Raji (cell line): ENCODE data around the gene DHFR2.

Experiments used
- POLR2A ChIP-seq: IDR thresholded peaks from 2 replicates; pipeline ENCODE4 v1.6.1; 2011; ENCODE audit warnings: low read depth, low read length, control low read depth; ENCODE audit not compliant: insufficient read depth

Gene DHFR2

DNA sequence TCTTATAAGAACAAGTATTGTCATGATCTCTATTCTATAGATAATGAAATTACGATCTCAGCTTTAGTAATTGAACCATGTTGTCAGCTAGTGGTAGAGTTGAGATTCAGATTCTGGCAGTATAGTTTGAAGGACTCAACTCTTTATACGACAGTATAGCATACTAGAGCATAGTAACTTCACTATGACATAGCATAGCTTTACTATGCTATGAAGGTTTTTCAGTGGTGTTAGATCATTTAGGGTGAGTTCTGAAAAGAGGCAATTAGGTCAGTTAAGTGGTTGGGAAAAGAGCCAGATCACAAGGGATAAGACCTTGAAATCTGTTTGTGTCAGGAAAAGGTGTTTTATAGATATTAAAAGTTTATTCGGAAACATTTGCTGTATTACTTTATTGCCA lies 42.4 kb downstream of the DHFR2 start:
- TF ChIP-seq POLR2A = no peak

DNA sequence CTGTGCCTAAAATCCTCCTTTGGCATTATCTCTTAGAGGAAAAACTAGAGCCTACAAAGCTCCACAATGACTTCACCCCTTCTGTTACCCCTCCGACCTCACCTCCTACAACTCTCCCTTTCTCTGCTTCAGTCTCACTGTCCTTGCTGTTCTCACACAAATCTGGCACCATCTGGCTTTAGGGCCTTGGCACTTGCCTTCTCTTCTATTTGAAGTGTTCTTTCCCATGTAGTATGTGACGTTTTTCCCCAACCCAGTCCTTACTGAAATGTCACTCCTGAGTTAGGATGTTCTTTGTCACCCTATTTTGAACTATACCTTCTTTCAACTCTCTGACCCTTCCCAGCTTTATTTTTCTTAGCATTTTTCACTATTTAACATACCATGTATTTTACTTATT lies 43.1 kb downstream of the DHFR2 start:
- no peak for TF ChIP-seq POLR2A

DNA sequence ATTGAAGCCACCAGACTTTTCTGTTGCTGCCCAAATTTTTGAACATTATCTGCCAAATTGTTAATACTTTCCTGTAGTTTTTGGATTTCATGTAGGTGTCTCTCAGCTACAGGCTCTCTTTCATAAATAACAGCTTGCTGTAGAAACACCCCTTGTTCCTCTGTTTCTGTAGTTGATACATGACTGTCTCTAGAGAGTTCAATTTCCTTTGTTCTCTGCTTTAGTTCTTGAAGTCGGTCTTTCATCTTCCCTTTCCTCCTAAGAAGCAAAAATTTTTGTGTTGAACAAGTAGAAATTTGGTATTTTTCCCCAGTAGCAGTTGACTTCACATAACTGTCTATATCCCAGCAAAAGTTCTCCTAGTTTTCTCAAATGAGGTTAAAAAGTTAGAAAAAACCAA lies 47.7 kb downstream of the DHFR2 start:
- no peak for TF ChIP-seq POLR2A

DNA sequence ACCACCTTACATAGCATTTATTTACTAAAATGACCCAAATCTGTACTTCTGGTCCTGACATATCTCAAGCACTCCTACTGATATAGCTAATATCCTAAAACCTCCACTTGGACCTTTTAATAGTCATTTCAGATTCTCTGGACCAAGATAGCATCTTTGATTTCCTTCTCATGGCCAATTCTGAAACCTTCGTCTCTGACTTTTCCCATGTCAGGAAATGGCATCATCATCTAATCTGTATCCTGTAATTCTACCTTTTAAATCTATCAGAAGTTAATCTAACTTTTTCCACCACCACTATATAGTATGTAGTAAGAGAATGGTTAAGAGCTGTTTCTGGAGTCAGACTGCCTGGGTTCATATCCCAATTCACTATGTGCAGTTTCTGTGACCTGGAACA lies 50.5 kb downstream of the DHFR2 start:
- TF ChIP-seq POLR2A = no peak

DNA sequence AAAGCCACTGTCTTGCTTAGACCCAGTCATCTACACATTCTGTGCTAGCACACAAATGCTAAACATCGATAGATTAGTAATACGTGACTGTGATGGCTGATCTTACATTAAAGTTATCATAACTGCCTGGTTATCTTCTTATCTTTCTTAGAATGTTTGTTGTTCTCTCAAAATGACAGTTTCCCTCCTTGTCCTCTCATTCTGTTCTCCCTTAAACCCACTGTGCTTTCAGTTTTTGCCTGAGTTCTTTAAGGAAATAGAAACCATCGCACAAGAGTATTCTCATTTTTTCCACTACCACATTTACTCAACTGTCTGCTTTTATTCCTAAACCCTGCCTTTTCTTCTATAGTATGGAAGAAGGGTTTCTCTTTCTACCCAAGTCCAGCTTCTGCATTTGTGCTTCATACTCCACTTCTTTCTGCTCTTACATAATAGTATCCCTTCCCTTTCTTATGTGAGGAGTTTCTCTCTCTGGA lies 51.4 kb downstream of the DHFR2 start:
- no peak for TF ChIP-seq POLR2A

DNA sequence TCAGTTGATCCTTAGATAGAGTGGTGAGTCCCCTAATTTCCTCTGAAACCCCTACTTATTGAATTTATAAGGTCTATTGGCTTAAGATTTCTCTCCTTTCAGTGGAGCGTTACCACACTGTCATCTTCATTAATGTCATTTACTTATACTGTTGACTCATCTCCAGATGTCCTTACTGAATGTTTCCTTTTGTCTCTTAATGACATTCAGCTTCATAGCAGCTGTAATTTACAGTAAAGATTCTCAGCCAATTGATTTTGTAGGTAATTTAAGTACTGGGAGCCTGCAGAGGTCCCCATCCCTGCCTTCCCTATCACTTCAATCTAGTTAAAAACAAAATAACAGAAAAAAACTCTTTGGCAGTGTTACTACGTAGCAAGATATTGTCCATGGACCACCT lies 53.1 kb downstream of the DHFR2 start:
- TF ChIP-seq POLR2A = no peak

DNA sequence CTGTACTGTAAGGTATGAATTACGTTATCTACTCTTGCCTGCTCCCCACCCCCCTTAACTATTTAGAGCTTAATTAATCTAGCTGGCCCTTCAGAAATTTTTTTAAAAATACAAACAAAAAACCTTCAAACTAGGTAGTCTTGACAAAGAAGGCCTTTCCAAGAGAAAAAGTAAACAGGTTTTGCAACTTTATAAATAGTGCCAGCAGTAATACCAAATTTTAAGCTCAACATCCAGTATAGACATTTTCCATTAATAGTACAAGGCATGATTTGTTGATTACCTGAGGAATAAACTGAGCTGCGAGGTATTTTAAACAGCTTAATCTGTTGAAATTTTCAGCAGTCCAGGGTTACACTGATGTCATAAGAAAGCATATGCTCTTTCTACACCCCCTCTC lies 54.5 kb downstream of the DHFR2 start:
- no peak for TF ChIP-seq POLR2A
